ENCODE measurements around the gene LETMD1. TPM values are rescaled to one million over a fixed set of nuclear protein-coding genes. Genes with fewer than 3 reads are reported as not detected.
A peak's percentile ranks its signal among the peaks of the same experiment; 100 is the strongest.

The LETMD1 gene
- total RNA-seq, 1 donor from 2014 or later = 45.6 TPM

- peaks cover 19% of the 10 kb centered on the region for H3K4me1 Mint-ChIP-seq (ENCODE audit: unreplicated experiment)
- H3K27ac Mint-ChIP-seq (ENCODE audit: unreplicated experiment) = no peak overlapping the region
- no peaks in the 10 kb centered on the region for H3K9me3 Mint-ChIP-seq (ENCODE audit: unreplicated experiment)
- no peak overlapping the region for H3K4me3 Mint-ChIP-seq (ENCODE audit: unreplicated experiment)
- DNase-seq (ENCODE audit: extremely low spot score, unreplicated experiment) = no peak
- peaks cover 1% of the 10 kb centered on the region for H3K36me3 Mint-ChIP-seq (ENCODE audit: unreplicated experiment)
- no peaks in the 10 kb centered on the region for H3K27me3 Mint-ChIP-seq (ENCODE audit: unreplicated experiment)
- no peak for TF ChIP-seq CTCF (IDR thresholded peaks at IDR 0.05)
These were observed 29.2 kb upstream of the LETMD1 start for GRCh38 chr12:51018956-51019355.

GRCh38 chr12:51019927-51020326 lies 28.2 kb upstream of the LETMD1 start:
- Mint-ChIP-seq H3K4me3 (ENCODE audit: unreplicated experiment) (no peak overlapping the region), H3K9me3 (ENCODE audit: unreplicated experiment) (no peaks in the 10 kb centered on the region)

GRCh38 chr12:51020448-51021182 lies 27.5 kb upstream of the LETMD1 start:
- peaks cover 1% of the 10 kb centered on the region for H3K36me3 Mint-ChIP-seq (ENCODE audit: unreplicated experiment)
- TF ChIP-seq CTCF (IDR thresholded peaks at IDR 0.05) = no peak
- no peak overlapping the region for H3K27ac Mint-ChIP-seq (ENCODE audit: unreplicated experiment)
- no peaks in the 10 kb centered on the region for H3K9me3 Mint-ChIP-seq (ENCODE audit: unreplicated experiment)
- no peak for DNase-seq (ENCODE audit: extremely low spot score, unreplicated experiment)
- H3K4me3 Mint-ChIP-seq (ENCODE audit: unreplicated experiment) = no peak overlapping the region
- H3K27me3 Mint-ChIP-seq (ENCODE audit: unreplicated experiment) = no peaks in the 10 kb centered on the region
- peaks cover 34% of the 10 kb centered on the region for H3K4me1 Mint-ChIP-seq (ENCODE audit: unreplicated experiment)

More at GRCh38 chr12:51019927-51020326, 28.2 kb upstream of the LETMD1 start:
- Mint-ChIP-seq H3K36me3 (ENCODE audit: unreplicated experiment) (peaks cover 1% of the 10 kb centered on the region), H3K4me1 (ENCODE audit: unreplicated experiment) (peaks cover 28% of the 10 kb centered on the region), H3K27me3 (ENCODE audit: unreplicated experiment) (no peaks in the 10 kb centered on the region), H3K27ac (ENCODE audit: unreplicated experiment) (no peak overlapping the region)
- no peak for TF ChIP-seq CTCF (IDR thresholded peaks at IDR 0.05)
- DNase-seq (ENCODE audit: extremely low spot score, unreplicated experiment) = no peak

GRCh38 chr12:51021694-51022093 lies 26.4 kb upstream of the LETMD1 start:
- no peak for TF ChIP-seq CTCF (IDR thresholded peaks at IDR 0.05)
- H3K27me3 Mint-ChIP-seq (ENCODE audit: unreplicated experiment) = no peaks in the 10 kb centered on the region
- DNase-seq (ENCODE audit: extremely low spot score, unreplicated experiment) = no peak
- no peak overlapping the region for H3K4me3 Mint-ChIP-seq (ENCODE audit: unreplicated experiment)
- no peaks in the 10 kb centered on the region for H3K9me3 Mint-ChIP-seq (ENCODE audit: unreplicated experiment)
- no peak overlapping the region for H3K27ac Mint-ChIP-seq (ENCODE audit: unreplicated experiment)
- peaks cover 34% of the 10 kb centered on the region for H3K4me1 Mint-ChIP-seq (ENCODE audit: unreplicated experiment)
- H3K36me3 Mint-ChIP-seq (ENCODE audit: unreplicated experiment) = peaks cover 1% of the 10 kb centered on the region

- no peak for DNase-seq (ENCODE audit: extremely low spot score, unreplicated experiment)
- Mint-ChIP-seq H3K4me3 (ENCODE audit: unreplicated experiment) (peak overlapping the region; percentile 97), H3K27ac (ENCODE audit: unreplicated experiment) (peak overlapping the region; percentile 96), H3K36me3 (ENCODE audit: unreplicated experiment) (peaks cover 1% of the 10 kb centered on the region), H3K4me1 (ENCODE audit: unreplicated experiment) (peaks cover 44% of the 10 kb centered on the region), H3K27me3 (ENCODE audit: unreplicated experiment) (no peaks in the 10 kb centered on the region), H3K9me3 (ENCODE audit: unreplicated experiment) (no peaks in the 10 kb centered on the region)
- no peak for TF ChIP-seq CTCF (IDR thresholded peaks at IDR 0.05)
These were observed 24.3 kb upstream of the LETMD1 start for GRCh38 chr12:51023625-51024382.

Measured in osteocyte (in vitro differentiated cells).